CD14-positive monocyte (primary cell): ENCODE measurements around the gene HLA-DOB. TPM values are rescaled to one million over a fixed set of nuclear protein-coding genes. Genes with fewer than 3 reads are reported as not detected.
A peak's percentile ranks its signal among the peaks of the same experiment; 100 is the strongest.

Experiments used
- DNase-seq, 3 donors: peaks; one replicate each; pipeline ENCODE4 v3.0.0-alpha.2; 2011 to 2022
- H2AFZ ChIP-seq: 2 replicates; pipeline ENCODE4 v1.6.0; 2012; ENCODE audit warnings: mild to moderate bottlenecking, low read depth, low read length, inconsistent platforms; ENCODE audit not compliant: insufficient read depth, poor library complexity, severe bottlenecking
- H3K27ac ChIP-seq, 2 donors: 1 replicate in 1 of 2; 2 replicates in 1 of 2; pipeline ENCODE4 v1.5.1; 2012 to 2013; ENCODE audit warnings: low read length in 2 of 2, control low read depth in 1 of 2, inconsistent platforms in 1 of 2, low read depth in 1 of 2, mild to moderate bottlenecking in 1 of 2
- H3K27me3 ChIP-seq, 2 donors: one replicate each; pipeline versions ENCODE4 v1.6.0 to v1.6.1; 2011 to 2013; ENCODE audit warnings: low read length in 2 of 2; ENCODE audit not compliant: control insufficient read depth in 2 of 2, insufficient read depth in 2 of 2
- H3K36me3 ChIP-seq, 2 donors: replicated peaks in 1 of 2; 1 replicate in 1 of 2; 2 replicates in 1 of 2; pipeline versions ENCODE4 v1.5.1 to v1.6.1; 2012 to 2013; ENCODE audit warnings: low read length in 2 of 2, control low read depth in 1 of 2, inconsistent platforms in 1 of 2, mild to moderate bottlenecking in 1 of 2; ENCODE audit not compliant: insufficient read depth in 2 of 2, control insufficient read depth in 1 of 2
- H3K4me1 ChIP-seq, 2 donors: 1 replicate in 1 of 2; 2 replicates in 1 of 2; pipeline versions ENCODE4 v1.5.1 to v1.6.1; 2012 to 2013; ENCODE audit warnings: low read length in 2 of 2, control low read depth in 1 of 2, inconsistent platforms in 1 of 2, mild to moderate bottlenecking in 1 of 2, moderate library complexity in 1 of 2; ENCODE audit not compliant: insufficient read depth in 2 of 2, control insufficient read depth in 1 of 2
- H3K4me2 ChIP-seq: replicated peaks from 2 replicates; pipeline ENCODE3; 2012; ENCODE audit warnings: low read length, moderate library complexity, mild to moderate bottlenecking; ENCODE audit not compliant: poor library complexity, severe bottlenecking; ENCODE audit errors: extremely low read depth
- H3K4me3 ChIP-seq, 3 experiments: fragments of 200-600 bp in 1 of 3; sonication (generic) in 1 of 3; replicated peaks in 1 of 3; 1 replicate in 2 of 3; 2 replicates in 1 of 3; pipeline ENCODE4 v1.5.1; 2011 to 2013; ENCODE audit warnings: low read length in 3 of 3, mild to moderate bottlenecking in 3 of 3, control low read depth in 2 of 3, low read depth in 2 of 3, inconsistent platforms in 1 of 3, moderate library complexity in 1 of 3
- H3K79me2 ChIP-seq: 2 replicates; pipeline ENCODE4 v1.6.0; 2012; ENCODE audit warnings: mild to moderate bottlenecking, control low read depth, inconsistent platforms, low read length, moderate library complexity; ENCODE audit not compliant: insufficient read depth
- H3K9ac ChIP-seq: 2 replicates; pipeline ENCODE4 v1.6.0; 2017; ENCODE audit warnings: low read length, mild to moderate bottlenecking; ENCODE audit not compliant: insufficient read depth, poor library complexity, severe bottlenecking
- H3K9me3 ChIP-seq, 2 donors: replicated peaks in 1 of 2; 1 replicate in 1 of 2; 2 replicates in 1 of 2; pipeline versions ENCODE4 v1.5.1 to v1.6.1; 2012 to 2013; ENCODE audit warnings: low read length in 2 of 2, control low read depth in 1 of 2; ENCODE audit not compliant: control insufficient read depth in 1 of 2, insufficient read depth in 1 of 2
- H4K20me1 ChIP-seq: 2 replicates; pipeline ENCODE4 v1.6.0; 2012; ENCODE audit warnings: mild to moderate bottlenecking, low read length, control low read depth, moderate library complexity; ENCODE audit not compliant: insufficient read depth
- H3K27ac Mint-ChIP-seq, 7 donors: one replicate each; pipeline ENCODE4 v1.8.0; 2020; ENCODE audit warnings: mild to moderate bottlenecking in 7 of 7, mixed read lengths in 7 of 7, moderate library complexity in 6 of 7, inconsistent platforms in 2 of 7
- H3K27me3 Mint-ChIP-seq, 3 donors: one replicate each; pipeline ENCODE4 v1.8.0; 2021 to 2022; ENCODE audit warnings: low read depth in 3 of 3, mild to moderate bottlenecking in 3 of 3, mixed read lengths in 3 of 3, moderate library complexity in 3 of 3, inconsistent platforms in 1 of 3
- H3K36me3 Mint-ChIP-seq, 2 donors: one replicate each; pipeline ENCODE4 v1.8.0; 2020; ENCODE audit warnings: mixed read lengths in 2 of 2, inconsistent platforms in 1 of 2, mild to moderate bottlenecking in 1 of 2
- H3K4me1 Mint-ChIP-seq: one replicate; pipeline ENCODE4 v1.8.0; 2020; ENCODE audit warnings: mild to moderate bottlenecking, mixed read lengths
- H3K4me3 Mint-ChIP-seq, 2 donors: one replicate each; pipeline ENCODE4 v1.8.0; 2020; ENCODE audit warnings: mild to moderate bottlenecking in 2 of 2, mixed read lengths in 2 of 2, moderate library complexity in 1 of 2
- H3K9me3 Mint-ChIP-seq, 7 donors: one replicate each; pipeline ENCODE4 v1.8.0; 2020 to 2022; ENCODE audit warnings: mixed read lengths in 7 of 7, mild to moderate bottlenecking in 6 of 7, moderate library complexity in 6 of 7, inconsistent platforms in 2 of 7
- WGBS: methylation state at CpG from one replicate; pipeline ENCODE4 v1.1.5; 2013; ENCODE audit warnings: missing lambda C conversion rate; ENCODE audit not compliant: insufficient coverage; 5-methylcytosine and 5-hydroxymethylcytosine counted together
- intact Hi-C, 2 donors: fragments of 100-400 bp; cut with micrococcal nuclease; formaldehyde crosslinking; loops; one replicate each; pipeline versions ENCODE4 v1.15.0 to v1.15.1; 2023
- polyA plus RNA-seq, 3 donors: library from polyadenylated mRNA; depleted of rRNA in 1 of 3; unstranded in 2 of 3; stranded (reverse) in 1 of 3; fragments of 300-500 nt in 2 of 3; fragments of >200 nt in 1 of 3; fragmentation: Illumina TruSeq in 2 of 3; gene quantifications; 1 replicate in 2 of 3; 2 replicates in 1 of 3; pipeline ENCODE4 v1.2.3, GENCODE V29; 2012 to 2021
- TF ChIP-seq, protein P1 (sequence below): fragments of 200-600 bp; IDR thresholded peaks from one replicate; pipeline ENCODE4 v1.8.0; 2022; ENCODE audit warnings: antibody characterized with exemption, mild to moderate bottlenecking

Gene HLA-DOB
- polyA plus RNA-seq, 3 donors: 0.25 to 6.2 (median 0.64) TPM

DNA sequence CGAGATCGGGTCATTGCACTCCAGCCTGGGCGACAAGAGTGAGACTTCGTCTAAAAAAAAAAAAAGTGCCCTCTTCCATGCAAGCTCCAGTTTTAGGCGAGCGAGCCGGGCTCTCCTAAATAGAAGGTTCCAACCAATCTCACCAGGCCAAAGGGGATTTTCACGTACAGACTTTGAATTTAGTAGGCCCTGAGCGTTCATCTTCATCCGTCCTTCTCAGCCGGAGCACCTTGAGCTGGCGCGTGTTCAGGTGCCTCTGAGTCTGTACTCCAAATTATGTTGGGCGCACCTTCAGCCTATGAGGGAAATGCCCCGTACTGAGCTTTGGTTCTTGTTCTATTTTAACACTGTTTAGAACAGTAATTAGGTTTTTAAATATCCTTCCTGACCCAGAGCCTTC, 22.6 kb upstream of the HLA-DOB start:
- Mint-ChIP-seq H3K27me3 (no peaks in the 10 kb centered on the region), H3K27ac (peak overlapping the region; percentile 4 to 94 (median 85)), H3K4me1 (peaks cover 56% of the 10 kb centered on the region), H3K9me3 (no peaks in the 10 kb centered on the region), H3K4me3 (no peak overlapping the region), H3K36me3 (peaks cover 61 to 62% of the 10 kb centered on the region in 2 donors)
- 95% methylated on average over 11 of the region's 15 CpGs for WGBS
- Histone ChIP-seq H3K36me3 (peaks cover 44 to 61% of the 10 kb centered on the region in 2 donors), H2AFZ (no peak overlapping the region), H3K4me2 (no peak overlapping the region), H3K27me3 (no peaks in the 10 kb centered on the region), H3K4me1 (peaks cover 34 to 52% of the 10 kb centered on the region in 2 donors), H3K9me3 (no peaks in the 10 kb centered on the region), H3K27ac (peak overlapping the region; percentile 82 to 86), H3K79me2 (peaks cover 51% of the 10 kb centered on the region), H3K4me3 (no peak overlapping the region), H3K9ac (no peak overlapping the region), H4K20me1 (peaks cover 19% of the 10 kb centered on the region)
- DNase-seq: no peak
- TF ChIP-seq, protein P1, sequence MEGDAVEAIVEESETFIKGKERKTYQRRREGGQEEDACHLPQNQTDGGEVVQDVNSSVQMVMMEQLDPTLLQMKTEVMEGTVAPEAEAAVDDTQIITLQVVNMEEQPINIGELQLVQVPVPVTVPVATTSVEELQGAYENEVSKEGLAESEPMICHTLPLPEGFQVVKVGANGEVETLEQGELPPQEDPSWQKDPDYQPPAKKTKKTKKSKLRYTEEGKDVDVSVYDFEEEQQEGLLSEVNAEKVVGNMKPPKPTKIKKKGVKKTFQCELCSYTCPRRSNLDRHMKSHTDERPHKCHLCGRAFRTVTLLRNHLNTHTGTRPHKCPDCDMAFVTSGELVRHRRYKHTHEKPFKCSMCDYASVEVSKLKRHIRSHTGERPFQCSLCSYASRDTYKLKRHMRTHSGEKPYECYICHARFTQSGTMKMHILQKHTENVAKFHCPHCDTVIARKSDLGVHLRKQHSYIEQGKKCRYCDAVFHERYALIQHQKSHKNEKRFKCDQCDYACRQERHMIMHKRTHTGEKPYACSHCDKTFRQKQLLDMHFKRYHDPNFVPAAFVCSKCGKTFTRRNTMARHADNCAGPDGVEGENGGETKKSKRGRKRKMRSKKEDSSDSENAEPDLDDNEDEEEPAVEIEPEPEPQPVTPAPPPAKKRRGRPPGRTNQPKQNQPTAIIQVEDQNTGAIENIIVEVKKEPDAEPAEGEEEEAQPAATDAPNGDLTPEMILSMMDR: no peak
- intact Hi-C loops: loop anchor here (2.0 to 5.0 kb wide), 2 partner anchors 13 to 33 kb away; partner anchors contain the start of gene TAP1 (in 1 of the 2)

DNA sequence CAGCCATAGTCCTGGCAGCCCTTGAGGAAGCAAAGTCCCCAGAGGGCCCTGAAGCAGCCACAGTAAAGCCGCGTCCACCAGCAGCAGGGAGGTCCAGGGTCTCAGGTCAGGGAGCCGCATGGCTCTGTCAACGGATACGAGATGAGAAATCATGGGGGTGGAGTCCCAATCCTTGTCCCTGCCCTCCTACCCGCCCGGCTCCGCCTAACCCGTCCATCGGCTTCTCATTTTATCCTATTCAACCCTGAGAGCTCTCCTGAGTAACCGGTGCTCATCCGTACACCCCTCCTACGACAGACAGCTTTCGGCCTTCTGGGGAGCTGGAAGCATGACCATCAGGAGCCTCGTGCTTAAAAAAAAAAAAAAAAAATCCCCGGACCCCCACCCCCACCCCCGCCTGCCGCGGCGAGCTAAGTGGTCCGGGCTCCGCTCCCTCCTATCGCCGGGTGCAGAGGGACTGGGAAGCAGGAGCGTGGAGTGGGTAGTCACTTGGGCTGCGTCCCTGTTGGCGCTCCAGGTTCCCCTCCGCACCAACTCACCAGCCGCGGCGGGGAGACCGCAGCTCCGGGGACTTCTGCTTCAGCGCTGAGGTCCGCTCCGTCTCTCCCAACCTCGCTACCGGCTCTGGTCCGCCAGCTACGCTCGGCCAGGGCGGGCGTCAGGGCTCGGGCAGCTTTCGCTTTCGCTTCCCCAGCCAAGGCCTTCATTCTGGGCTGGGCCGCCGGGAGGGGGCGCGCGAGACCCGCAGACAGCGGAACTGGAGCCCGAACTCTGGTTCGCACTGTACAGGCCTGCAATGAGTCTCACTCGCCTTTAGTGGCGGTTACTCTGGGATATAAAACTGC, 21.5 kb upstream of the HLA-DOB start, which contains the start of gene TAP2:
Gene TAP2 (minus strand): TSS at position 626 of the 845 bp plus-strand sequence. CDS start 506 bp downstream, at position 120.
- TF ChIP-seq, protein P1: peak; percentile 93

More for the DNA sequence above, 21.5 kb upstream of the HLA-DOB start, which contains the start of gene TAP2:
- H3K36me3 ChIP-seq: peaks cover 53 to 71% of the 10 kb centered on the region in 2 donors
- H3K4me1 ChIP-seq: peaks cover 32 to 47% of the 10 kb centered on the region in 2 donors
- H3K4me3 ChIP-seq: peak within 1 kb of the TSS; percentile 71 to 91 (median 78)
- H3K9me3 ChIP-seq: no peaks in the 10 kb centered on the region
- H3K4me2 ChIP-seq: peak within 1 kb of the TSS; percentile 96
- peak within 1 kb of the TSS; percentile 79 for H3K9ac ChIP-seq
- Mint-ChIP-seq H3K27me3 (no peaks in the 10 kb centered on the region), H3K9me3 (no peaks in the 10 kb centered on the region), H3K27ac (peak within 1 kb of the TSS; percentile 84 to 94 (median 88)), H3K36me3 (peaks cover 72% of the 10 kb centered on the region in 2 donors), H3K4me1 (peaks cover 58% of the 10 kb centered on the region), H3K4me3 (peak within 1 kb of the TSS; percentile 87 to 89)
- H3K27ac ChIP-seq: peak within 1 kb of the TSS; percentile 82 to 86
- H2AFZ ChIP-seq: peak within 1 kb of the TSS; percentile 84
- WGBS: under 1% methylated on average over 29 of the region's 57 CpGs
- H3K79me2 ChIP-seq: peaks cover 41% of the 10 kb centered on the region
- no peaks in the 10 kb centered on the region for H3K27me3 ChIP-seq
- intact Hi-C loops: loop anchor here (1.0 to 5.0 kb wide), 3 partner anchors 14 to 34 kb away; partner anchors contain the start of gene TAP1 (in 1 of the 2)
- peaks cover 19% of the 10 kb centered on the region for H4K20me1 ChIP-seq
- DNase-seq: peak; percentile 94 to 95 (median 94)
